ENCODE results near the gene RYR1.

DNA sequence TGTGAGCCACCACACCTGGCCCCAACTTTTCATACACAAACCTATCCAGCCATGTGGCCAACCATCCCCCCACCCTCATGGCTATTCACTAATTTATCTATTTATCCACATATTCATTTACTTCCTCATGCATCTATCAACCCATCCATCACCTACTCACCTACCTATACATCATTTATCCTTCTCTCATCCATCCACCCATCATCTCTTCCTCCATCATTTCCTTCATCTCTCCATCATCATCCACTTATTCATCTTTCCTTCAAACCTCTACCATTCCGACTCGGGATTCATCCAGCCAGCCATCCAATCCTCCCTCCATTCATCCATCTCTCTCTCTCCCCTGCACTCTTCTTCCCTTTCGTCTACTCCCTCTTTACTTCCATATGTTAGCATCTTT lies 54.6 kb downstream of the RYR1 start:
- TF ChIP-seq, protein P1, sequence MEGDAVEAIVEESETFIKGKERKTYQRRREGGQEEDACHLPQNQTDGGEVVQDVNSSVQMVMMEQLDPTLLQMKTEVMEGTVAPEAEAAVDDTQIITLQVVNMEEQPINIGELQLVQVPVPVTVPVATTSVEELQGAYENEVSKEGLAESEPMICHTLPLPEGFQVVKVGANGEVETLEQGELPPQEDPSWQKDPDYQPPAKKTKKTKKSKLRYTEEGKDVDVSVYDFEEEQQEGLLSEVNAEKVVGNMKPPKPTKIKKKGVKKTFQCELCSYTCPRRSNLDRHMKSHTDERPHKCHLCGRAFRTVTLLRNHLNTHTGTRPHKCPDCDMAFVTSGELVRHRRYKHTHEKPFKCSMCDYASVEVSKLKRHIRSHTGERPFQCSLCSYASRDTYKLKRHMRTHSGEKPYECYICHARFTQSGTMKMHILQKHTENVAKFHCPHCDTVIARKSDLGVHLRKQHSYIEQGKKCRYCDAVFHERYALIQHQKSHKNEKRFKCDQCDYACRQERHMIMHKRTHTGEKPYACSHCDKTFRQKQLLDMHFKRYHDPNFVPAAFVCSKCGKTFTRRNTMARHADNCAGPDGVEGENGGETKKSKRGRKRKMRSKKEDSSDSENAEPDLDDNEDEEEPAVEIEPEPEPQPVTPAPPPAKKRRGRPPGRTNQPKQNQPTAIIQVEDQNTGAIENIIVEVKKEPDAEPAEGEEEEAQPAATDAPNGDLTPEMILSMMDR (IDR thresholded peaks at IDR 0.05; ENCODE audit: borderline replicate concordance, extremely low read depth, low read length, poor library complexity, severe bottlenecking): no peak
- TF ChIP-seq EZH2 (IDR thresholded peaks at IDR 0.05; ENCODE audit: borderline replicate concordance, low read depth, low read length, severe bottlenecking): no peak

Data from DND-41 (cell line).